CD4-positive, alpha-beta T cell treated with Interleukin-2 at 100 ng/mL for 4 hours (primary cell): ENCODE measurements around the gene WWOX.

Experiments
- DNase-seq: peaks from one replicate; pipeline ENCODE4 v3.0.0-alpha.2; 2020; ENCODE audit warnings: low spot score

WWOX gene

DNA sequence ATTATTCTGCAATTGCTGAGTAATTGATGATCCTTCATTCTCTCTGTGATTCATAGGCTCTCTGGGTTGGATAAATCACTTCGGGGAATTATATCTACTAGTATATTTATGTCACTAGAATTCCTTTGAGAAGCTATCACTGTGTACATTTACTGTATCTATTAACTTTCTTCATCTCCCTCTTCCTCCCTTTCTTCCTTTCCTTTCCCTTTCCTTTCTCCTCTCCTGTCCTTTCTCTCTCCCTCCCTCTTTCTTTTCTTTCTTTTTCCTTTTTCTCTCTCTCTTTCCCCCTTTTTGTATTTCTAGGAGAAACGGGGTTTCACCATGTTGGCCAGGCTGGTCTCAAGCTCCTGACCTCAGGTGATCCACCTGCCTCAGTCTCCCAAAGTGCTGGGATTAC lies 711.8 kb downstream of the WWOX start:
- no peak for DNase-seq

DNA sequence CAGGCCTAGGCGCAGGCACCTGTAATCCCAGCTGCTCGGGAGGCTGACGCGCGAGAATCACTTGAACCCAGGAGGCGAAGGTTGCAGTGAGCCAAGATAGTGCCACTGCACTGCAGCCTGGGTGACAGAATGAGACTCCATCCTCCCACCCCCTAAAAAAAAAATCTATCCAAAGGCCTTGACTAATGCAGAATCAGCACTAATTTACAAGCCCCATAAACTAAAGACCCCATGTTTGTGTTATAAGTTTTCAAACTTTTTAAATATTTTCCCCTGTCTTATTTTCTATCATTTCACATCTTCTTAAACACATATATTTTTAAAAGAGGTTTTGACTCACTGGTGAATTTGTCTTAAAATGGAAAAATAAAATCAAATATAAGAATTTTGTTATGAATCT lies 713.1 kb downstream of the WWOX start:
- no peak for DNase-seq

DNA sequence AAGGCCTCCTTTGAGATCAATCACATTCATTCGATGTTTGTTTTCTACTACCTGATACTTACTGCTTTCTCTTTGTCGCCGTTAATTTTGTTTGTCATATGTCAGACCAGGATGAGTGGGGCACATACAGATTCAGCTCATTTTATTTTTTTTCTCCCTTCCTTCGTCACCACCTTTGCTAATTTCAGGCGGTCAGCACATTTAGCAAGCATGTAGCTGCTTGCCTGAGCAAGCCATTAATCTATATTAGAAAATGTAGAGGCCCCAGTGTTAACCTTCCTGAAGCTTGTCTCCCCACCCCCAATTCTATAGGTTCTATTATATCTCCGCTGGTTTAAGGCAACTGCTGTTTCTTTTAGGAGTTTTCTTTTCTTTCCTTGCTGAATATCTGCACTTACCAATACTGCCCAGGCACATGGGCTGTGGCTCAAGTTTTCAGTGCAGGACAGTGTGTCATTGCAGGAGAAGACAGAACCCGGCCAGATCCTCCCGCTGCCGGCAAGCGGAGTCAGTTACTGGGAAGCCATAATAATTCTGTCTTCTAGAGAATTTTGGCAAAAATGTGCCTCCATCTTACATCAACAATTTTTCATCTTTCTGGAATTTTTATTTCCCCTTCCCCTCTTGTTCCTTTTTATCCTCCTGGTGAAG lies 714.3 kb downstream of the WWOX start:
- no peak for DNase-seq

DNA sequence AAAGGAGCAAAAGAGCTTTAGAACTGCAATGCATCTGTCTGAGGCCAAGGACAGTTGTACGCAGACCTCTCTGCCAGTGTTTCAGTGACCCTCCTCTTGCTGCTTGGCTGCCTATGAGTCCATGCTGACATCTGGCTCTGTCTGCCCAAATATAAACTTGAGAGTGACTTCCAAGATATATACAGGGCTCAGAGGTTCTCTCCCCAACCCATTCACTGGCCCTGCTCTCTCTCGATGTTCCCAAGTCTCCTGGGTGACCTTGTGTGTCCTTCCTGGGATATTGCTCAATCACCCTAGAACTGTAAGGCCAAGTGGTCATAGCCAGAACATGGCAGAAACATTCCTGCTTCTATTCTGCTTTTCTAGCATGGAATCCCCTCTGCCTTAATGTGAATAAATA lies 716.3 kb downstream of the WWOX start:
- DNase-seq: no peak

DNA sequence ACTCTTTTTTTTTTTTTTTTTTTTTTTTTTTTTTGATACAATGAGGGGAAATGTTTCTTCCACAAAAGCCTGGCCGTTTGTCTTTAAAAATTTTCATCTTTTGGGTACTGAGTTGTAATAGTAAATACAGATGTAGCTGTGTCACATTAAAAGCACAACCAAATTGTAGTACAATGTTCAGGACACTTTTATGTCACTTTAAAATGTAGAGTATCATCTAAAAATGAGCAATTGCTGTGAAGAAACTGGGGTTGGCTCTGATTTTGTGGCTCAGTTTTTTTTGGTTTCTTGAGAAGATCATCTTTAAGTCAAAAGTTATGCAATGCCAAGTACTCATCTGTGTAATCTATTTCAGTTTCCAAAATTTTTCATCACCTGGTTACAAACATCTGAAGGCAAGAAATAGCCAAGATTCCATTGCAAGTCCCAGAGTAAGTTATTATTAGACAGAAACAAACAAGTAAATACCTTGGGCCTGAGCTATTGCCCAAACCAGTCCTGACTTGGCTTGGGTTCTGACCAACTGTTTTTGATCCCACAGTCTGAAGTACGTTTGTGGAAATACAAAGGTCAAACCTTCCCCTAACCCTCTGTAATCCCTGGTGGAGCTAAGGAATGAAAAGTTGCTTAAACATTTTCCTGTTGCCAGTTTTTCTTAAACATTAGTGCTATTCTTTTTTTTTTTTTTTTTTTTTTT lies 717.2 kb downstream of the WWOX start:
- no peak for DNase-seq

DNA sequence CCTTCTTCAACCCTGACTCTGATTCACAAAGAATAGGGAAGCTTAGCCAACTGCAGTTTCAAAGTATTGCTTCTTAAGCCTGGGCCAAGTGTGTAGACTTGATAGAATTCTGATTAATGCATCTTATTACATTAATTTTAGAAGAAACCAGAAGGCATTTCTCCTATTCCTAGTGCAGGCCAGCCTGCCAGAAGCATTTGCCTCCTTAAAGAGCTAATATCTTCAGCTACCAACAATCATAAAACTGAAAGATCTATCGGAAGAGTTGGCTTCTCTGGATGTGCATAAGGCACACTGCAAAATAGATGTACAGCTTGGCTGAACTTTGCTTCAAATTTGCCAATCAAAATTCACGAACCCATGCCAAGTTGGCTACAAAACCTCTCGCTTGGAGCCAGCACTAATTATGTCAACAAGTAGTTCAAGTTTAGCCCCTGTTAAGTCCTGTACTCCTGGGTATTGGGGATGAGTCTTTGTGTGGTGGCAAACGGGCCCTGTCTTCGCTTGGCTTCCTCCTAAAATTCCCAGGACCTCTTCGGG lies 717.8 kb downstream of the WWOX start:
- no peak for DNase-seq

DNA sequence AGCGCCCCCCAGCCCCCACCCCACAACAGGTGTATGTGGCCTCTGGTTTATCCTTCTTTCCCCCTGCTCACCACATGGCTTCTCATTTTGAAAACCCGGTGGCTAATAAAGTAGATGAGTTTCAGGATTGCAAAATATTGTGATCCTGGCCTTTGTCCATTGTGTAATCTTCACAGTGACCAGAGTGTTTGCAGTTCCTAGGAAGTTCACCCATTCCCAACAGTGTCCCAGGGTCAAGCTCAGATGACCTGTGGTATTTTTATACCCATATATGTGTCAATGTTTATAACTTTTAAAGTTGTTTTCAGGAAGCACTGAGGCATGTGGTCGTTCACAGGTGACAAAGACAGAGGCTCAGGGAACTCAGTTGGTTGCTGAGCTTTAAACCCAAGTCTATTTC lies 721.9 kb downstream of the WWOX start:
- DNase-seq: no peak

DNA sequence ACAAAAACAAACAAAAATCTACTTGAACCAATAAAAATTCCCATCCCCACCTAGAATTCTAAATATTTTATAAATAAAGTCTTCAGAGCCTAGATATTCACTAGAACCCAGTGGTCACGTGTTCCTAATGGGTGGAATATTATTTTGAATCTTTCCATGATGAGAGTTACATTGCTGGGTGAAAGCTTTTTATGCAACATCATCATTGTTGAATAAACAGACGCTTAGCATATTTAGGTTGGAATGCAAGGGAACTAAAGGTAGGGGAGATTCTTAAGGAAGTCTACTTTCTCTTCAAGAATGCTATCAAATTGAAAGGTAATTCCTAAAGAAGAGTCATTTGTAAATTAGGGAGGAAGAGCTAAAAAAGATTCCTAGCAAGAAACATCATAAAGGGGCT lies 723.1 kb downstream of the WWOX start:
- no peak for DNase-seq

DNA sequence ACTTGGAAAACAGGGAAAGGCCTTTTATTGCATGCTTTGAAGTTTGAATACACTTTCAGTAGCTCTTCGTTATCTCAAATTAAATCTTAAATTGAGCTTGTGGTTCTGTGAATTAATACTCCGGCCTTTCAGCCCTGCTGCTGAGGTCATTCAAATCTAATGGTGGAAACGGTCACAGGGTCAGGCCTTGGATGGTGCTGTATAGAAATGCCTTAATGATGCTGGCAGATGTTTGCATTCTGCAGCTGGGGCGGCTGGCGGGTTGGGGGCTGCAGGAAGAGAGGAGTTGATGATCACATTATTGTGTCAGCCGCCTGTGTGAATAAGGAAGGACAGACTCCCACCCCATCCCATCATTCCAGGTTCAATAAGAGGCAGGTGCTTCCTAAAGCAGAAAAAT lies 723.6 kb downstream of the WWOX start:
- no peak for DNase-seq

DNA sequence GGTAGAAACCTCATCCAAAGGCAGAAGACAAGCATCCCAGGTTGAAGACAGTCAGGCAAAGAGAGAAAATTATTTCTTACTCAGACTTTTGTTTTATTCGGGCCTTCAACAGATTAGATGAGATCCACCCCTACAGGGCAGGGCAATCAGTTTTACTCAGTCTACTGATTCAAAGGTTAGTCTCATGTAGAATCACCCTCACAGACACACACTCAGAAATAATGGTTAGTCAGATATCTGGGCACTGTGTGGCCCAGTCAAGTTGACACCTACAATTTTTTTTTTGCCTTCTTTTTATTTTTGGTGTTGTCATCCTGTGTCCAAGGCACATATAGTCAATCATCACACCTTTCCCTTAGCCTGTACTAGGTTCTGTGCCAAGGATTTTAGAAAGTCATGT lies 729.8 kb downstream of the WWOX start:
- DNase-seq: no peak

DNA sequence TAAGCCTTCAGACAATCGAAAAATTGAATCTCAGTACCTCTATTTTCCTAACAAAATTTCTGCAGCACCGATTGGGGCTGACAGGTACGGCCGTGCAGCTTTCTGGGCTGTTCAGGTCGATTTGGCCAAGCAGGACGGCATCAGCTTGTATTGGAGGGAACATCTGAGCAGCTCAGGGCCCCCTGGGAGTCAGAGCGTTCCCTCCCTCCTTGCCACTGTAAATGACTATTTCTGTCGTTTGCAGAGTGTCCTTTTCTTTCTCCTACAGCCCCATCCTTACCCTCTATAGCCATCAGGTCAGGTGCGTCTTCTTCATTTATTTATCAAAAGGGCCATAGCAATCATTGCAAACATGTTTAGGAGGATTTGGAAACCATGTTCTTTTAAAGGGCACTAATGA lies 731.1 kb downstream of the WWOX start:
- DNase-seq: no peak

DNA sequence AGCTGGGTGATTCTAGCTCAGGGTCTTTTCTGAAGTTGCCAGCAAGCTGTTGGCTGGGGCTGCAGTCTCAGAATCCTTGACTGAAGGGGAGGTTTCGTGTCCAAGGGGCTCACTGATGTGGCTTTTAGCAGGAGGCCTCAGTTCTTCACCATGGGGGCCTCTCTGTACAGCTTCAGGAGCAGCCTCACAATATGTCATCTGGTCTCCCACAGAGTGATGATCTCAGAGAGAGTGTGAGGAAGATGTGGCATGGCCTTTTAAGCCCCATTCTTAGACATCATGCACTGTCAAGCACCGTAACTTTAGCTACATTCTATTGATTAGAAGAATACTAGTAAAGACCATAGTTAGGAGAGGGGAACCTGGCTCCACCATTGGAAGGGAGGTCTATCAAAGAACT lies 732.6 kb downstream of the WWOX start:
- no peak for DNase-seq

DNA sequence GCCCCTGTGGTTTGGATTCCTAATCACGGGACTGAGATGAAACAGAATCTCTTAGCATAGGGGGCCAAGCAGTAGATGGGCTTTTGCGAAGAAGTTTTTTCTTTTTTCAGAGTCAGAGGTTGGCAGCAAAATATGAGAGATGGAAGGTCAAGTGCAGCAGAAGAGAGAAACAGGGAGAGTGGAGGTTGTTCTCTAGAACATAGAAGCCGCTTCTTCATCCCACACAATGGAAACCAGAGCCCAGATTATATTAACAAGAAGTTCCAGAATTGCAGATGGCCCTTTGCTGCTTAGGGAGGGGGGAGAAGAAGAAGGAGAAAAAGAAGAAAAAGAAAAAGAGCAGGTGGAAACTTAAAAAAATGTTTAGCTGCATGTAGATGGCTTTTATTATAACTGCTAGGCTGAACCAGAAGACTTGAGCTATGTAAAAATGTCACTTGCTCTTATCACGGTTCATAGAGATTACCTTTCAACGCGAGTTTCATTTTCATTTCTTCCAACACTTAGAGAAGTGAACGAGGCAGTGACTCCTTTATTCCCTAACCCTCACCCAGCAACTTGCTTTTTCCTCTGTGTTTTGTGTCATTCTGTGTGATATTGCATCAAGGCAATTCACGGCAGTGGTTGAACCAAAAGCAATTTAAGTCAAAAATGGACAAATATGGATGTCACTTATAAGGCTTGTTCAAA lies 737.5 kb downstream of the WWOX start:
- DNase-seq: peak; percentile 9

DNA sequence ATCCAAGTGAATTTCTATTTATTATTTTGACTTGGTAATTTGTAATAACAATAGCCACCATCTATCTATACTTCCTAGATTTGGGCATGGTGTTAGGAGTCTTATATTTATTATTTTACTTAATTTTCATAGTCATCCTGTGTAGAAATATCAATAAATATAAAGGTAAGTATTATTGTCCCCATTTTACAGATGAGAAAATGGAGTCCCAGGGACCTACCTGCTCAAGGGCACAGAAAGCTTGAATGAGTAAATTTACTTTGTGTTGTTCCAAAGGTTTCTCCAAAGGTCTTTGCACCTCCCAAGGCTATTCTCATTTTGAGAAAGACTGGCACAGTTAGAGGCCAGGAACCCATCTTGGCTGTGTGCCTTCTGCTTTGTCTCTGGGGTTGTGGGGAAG lies 738.3 kb downstream of the WWOX start:
- no peak for DNase-seq

DNA sequence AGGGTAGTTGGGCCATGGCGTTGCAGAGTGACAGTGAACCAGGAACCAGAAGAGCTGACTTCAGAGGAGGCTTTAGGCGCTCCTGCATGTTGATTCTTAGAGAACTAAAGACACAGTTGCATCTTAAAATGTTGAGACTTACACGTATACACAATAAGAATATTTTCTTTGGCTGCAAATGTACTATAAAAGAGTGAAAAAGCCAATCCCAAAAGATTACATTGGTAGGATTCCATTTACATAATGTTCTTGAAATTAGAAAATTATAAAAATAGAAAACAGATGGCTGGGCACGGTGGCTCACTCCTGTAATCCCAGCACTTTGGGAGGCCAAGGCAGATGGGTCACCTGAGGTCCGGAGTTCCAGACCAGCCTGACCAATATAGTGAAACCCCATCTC lies 738.8 kb downstream of the WWOX start:
- DNase-seq: no peak

DNA sequence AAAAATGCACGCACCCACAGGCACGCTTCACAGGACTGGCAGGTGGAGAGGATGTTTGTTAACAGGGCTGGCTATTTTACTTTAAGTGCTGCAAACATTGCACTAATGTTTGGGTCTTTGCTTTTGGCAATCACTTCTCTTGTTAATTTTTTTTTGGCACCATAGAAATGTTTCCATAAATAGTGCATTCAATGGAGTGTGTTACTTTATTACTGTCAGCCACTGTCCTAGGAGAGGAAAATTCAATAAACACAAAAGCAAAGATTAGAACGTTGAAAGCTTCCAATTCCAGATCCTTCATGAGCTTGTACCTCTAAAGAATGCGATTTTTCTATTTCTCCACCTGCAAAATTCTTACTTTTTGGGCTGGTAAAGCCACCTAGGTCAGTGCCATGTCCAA lies 743.5 kb downstream of the WWOX start:
- no peak for DNase-seq

DNA sequence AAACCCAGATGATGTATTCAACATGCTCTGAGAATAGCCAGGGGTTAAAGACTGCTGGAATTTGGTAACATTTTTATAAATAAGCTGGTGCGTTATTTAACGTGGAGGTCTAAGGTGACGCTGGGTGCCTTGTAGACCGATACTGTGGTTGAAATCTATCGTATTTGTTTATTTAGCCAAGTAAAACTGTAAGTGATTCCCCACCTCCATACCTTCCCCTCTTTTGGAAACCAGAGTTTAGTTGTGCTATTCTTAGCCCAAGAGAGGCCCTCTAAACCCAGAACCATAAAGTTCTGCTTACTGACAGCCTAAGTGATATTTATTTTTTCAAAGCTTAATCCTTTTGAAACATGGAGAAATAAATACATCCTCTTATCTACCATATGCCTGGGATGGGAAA lies 744.5 kb downstream of the WWOX start:
- DNase-seq: no peak

DNA sequence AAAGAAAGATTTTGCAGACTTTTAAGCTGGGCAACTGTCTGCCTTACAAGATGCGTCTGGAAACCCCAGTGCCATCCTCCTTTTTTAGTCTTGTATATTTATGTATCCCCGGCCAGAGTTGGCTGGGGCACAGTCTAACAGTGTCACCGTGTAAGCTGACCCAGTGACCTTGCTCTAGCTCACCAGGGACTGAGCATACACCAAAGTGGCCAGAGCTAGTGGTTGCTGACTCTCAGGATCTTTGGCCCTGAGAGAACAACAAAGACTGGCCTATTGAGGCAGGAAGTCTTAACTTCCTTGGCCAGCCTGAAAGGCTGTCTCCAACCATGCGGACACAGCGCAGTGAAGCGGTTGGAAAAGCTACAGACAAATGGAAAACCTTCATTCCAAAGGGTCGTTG lies 745.2 kb downstream of the WWOX start:
- no peak for DNase-seq

DNA sequence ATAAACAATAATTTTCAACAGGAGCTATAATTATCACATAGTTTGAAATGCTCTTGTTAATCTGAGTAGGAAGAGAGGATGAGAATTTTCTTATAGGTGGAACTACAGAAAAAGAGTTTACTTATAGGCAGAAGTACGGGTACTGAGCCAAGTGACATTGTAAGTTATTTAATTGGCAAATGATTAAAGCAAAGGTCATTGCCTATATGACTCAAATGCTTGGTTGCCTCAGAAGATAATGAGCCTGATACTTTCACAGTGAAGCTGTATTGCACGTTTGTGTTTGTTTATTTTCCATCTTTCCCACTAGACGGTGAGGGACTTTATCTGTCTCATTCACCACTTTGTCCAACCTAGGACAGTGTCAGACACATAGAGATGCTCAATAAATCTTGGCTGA lies 751.8 kb downstream of the WWOX start:
- DNase-seq: no peak

DNA sequence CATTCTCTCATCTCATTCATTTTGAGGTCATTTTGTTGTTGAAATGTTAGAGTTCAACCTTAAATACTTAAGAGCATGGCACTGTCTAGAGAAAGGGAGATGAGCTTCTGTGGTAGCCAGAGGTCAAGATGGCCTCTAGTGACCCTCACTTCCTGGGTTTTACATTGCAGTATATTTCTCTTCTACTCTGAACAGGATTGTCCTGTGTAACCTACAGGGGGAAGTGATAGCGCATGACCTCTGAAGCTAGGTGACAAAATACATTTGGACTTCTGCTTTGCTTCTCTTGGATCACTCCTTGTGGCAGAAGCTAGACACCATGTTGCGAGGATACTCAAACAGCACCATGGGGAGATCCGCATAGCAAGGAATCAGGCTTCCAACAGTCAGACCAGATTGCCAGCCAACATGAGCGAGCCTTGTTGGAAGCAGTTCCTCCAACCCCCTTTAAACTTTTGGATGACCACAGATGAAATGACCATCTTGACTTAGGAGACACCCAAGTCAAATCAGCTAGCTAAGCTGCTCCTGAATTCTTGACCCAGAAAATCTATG lies 752.7 kb downstream of the WWOX start:
- no peak for DNase-seq

DNA sequence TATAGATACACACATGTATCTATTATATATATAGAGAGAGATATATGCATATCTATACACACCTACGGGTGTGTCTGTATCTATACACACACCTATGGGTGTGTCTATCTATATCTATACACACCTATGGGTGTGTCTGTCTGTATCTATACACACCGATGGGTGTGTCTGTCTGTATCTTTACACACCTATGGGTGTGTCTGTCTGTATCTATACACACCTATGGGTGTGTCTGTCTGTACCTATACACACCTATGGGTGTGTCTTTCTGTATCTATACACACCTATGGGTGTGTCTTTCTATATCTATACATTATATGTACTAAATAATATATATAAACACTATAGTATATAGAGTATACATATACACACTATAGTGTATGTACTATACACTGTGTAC lies 762.6 kb downstream of the WWOX start:
- no peak for DNase-seq

DNA sequence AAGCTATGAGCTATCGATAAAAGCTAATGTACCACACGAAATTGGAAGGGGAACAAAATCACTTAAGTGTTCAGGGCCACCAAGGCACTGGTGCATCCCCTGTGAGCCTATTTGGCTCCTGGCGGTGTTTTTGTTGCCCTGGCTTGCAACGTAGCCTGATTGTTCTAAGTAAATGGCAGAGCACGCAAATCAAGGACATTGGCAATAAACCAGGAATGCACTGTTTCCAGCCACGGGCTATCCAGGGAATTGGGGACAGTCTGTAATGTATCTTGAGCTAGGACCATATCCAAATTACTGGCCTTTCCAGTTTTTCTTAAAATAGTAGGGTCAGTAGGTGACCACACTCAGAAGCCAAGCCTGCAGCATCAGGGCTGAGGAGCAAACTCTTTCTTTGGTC lies 767.1 kb downstream of the WWOX start:
- no peak for DNase-seq

DNA sequence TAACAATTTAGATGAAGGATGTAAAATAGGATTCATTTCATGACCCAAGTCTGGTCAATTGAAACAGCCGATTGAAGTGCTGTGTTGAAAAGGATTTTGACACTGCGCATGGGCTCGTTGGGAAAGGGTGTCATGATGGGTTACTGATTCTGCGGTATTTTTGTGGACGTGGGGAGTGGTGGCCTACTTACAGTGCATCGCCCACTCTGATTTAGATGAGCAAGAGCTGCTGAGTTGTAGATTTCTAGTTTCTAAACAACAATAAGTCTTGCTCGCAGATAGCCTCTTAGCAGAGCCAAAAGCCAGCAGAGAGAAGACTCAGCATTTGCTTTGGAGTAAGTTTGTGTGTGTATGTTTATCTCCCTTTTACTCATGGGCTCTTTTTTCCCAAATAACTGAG lies 770.0 kb downstream of the WWOX start:
- DNase-seq: no peak
